Measurements from ENCODE around the gene CTNS.

Gene CTNS

DNA sequence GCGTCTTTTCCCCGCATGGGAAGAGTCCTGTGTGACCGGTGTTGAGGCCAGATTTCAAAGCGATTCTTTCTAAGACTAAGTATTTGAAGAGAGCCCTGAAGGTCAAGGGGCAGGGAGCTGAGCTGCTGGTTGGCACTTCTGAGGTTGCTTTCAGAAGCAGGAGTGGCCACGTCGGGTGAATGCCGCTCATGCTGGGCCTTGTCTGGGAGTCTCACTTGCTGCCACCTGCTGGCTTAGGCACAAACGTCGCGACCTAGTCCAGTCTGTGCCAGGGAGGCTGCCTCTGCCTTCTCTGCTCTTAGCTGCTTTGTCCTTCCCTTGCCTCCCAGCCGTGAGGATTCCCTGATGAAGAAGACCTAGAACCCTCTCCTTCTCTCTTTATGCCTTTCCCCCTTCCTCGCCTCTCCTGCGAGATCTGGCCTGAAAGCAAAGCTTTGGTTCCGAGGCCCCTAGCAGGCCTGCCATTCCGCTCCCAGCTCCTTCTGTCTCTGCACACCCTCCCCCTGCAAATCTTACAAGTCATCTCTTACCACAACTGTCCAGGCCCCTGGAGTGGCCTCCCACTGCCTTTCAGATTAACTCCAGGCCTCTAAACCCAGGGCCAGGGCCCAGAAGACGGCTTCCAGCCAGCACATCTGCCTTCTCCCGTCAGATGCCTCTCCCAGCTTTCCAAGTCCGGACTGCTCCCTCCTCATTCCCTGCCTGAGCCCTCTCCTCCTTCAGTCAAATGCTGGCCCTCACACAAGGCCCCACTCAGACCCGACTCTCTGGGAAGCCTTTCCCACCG lies 11.4 kb downstream of the CTNS start:
- Histone ChIP-seq H3K23ac (ENCODE audit: low read length in 2 of 2) (no peak overlapping the region), H3K36me3 (ENCODE audit: control insufficient read depth in 1 of 2, insufficient read depth in 2 of 2, low read depth in 1 of 2, low read length in 2 of 2) (peaks cover 35 to 62% of the 10 kb centered on the region in 2 experiments), H3K9me3 (ENCODE audit: control insufficient read depth, low read length) (no peaks in the 10 kb centered on the region), H2BK120ac (ENCODE audit: low read depth, low read length) (no peak overlapping the region), H3K4me1 (ENCODE audit: control insufficient read depth, insufficient read depth, low read depth, low read length) (peaks cover 7% of the 10 kb centered on the region), H3K4ac (ENCODE audit: low read depth in 1 of 2, low read length in 2 of 2) (no peak overlapping the region), H3K27me3 (ENCODE audit: control insufficient read depth in 1 of 2, insufficient read depth in 1 of 2, low read length in 2 of 2) (no peaks in the 10 kb centered on the region), H3K14ac (ENCODE audit: low read length in 2 of 2) (no peak overlapping the region), H3K4me2 (ENCODE audit: low read length, poor library complexity, severe bottlenecking) (no peak overlapping the region), H2BK15ac (ENCODE audit: low read depth, poor library complexity, severe bottlenecking) (no peak overlapping the region), H3K18ac (ENCODE audit: low read depth in 1 of 2, low read length in 2 of 2) (no peak overlapping the region), H3K27ac (ENCODE audit: low read length, poor library complexity, severe bottlenecking) (no peak overlapping the region), H3K79me1 (replicated peaks; ENCODE audit: low read length, poor library complexity, severe bottlenecking) (peaks cover 3% of the 10 kb centered on the region), H2AFZ (ENCODE audit: low read depth, low read length) (no peak overlapping the region), H3K9ac (ENCODE audit: low read length) (peak overlapping the region; percentile 70), H4K8ac (ENCODE audit: low read length) (no peak overlapping the region), H2AK5ac (ENCODE audit: low read length, severe bottlenecking) (no peak overlapping the region), H2BK5ac (ENCODE audit: low read depth, low read length, poor library complexity, severe bottlenecking) (no peak overlapping the region), H3K4me3 (ENCODE audit: insufficient read depth in 1 of 2, low read depth in 1 of 2, low read length in 2 of 2) (no peak overlapping the region), H2BK12ac (ENCODE audit: low read length in 2 of 2) (no peak overlapping the region), H4K91ac (ENCODE audit: low read length) (no peak overlapping the region)
- DNase-seq: peak; percentile 60
- 75% methylated on average over 20 of the region's 20 CpGs for WGBS

DNA sequence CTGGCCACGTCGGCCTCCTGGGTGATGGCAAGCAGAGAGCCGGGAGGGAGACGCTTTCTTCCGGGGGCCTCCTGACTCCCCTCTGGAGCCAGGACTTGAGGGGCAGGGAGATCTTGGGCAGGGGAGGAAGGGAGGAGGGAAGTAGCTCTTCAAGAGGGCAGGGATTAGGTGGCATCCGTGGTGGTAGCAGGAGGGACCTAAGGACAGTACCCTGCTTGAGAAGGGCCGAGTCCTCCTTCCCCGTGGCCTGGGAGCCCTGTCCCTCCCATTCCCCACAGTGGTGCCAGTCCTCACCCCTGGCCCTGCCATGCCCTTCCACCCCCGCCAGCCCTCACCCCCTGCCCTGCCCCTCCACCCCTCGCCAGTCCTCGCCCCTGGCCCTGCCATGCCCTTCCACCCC lies 19.2 kb downstream of the CTNS start:
- Histone ChIP-seq H2BK5ac (ENCODE audit: low read depth, low read length, poor library complexity, severe bottlenecking) (no peak overlapping the region), H3K4ac (ENCODE audit: low read depth in 1 of 2, low read length in 2 of 2) (no peak overlapping the region), H3K27me3 (ENCODE audit: control insufficient read depth in 1 of 2, insufficient read depth in 1 of 2, low read length in 2 of 2) (no peaks in the 10 kb centered on the region), H2AFZ (ENCODE audit: low read depth, low read length) (no peak overlapping the region), H3K36me3 (ENCODE audit: control insufficient read depth in 1 of 2, insufficient read depth in 2 of 2, low read depth in 1 of 2, low read length in 2 of 2) (peaks cover 22 to 44% of the 10 kb centered on the region in 2 experiments), H2BK12ac (ENCODE audit: low read length in 2 of 2) (no peak overlapping the region), H3K18ac (ENCODE audit: low read depth in 1 of 2, low read length in 2 of 2) (no peak overlapping the region), H4K8ac (ENCODE audit: low read length) (no peak overlapping the region), H3K14ac (ENCODE audit: low read length in 2 of 2) (no peak overlapping the region), H3K27ac (ENCODE audit: low read length, poor library complexity, severe bottlenecking) (no peak overlapping the region), H3K23ac (ENCODE audit: low read length in 2 of 2) (no peak overlapping the region), H3K4me1 (ENCODE audit: control insufficient read depth, insufficient read depth, low read depth, low read length) (peaks cover 34% of the 10 kb centered on the region), H3K79me1 (replicated peaks; ENCODE audit: low read length, poor library complexity, severe bottlenecking) (no peaks in the 10 kb centered on the region), H3K4me3 (ENCODE audit: insufficient read depth in 1 of 2, low read depth in 1 of 2, low read length in 2 of 2) (no peak overlapping the region), H2AK5ac (ENCODE audit: low read length, severe bottlenecking) (no peak overlapping the region), H4K91ac (ENCODE audit: low read length) (no peak overlapping the region), H3K9ac (ENCODE audit: low read length) (no peak overlapping the region), H2BK15ac (ENCODE audit: low read depth, poor library complexity, severe bottlenecking) (no peak overlapping the region), H3K4me2 (ENCODE audit: low read length, poor library complexity, severe bottlenecking) (no peak overlapping the region), H3K9me3 (ENCODE audit: control insufficient read depth, low read length) (no peaks in the 10 kb centered on the region), H2BK120ac (ENCODE audit: low read depth, low read length) (no peak overlapping the region)
- no peak for DNase-seq
- WGBS: 91% methylated on average over 8 of the region's 11 CpGs

DNA sequence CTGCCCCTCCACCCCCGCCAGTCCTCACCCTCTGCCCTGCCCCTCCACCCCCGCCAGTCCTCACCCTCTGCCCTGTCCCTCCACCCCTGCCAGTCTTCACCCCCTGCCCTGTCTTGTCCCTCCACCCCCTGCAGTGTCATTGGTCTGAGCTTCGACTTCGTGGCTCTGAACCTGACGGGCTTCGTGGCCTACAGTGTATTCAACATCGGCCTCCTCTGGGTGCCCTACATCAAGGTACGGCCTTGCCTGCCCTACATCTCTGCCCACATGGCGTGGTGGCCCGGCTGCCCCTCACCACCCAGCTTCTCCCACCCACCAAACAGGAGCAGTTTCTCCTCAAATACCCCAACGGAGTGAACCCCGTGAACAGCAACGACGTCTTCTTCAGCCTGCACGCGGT lies 19.8 kb downstream of the CTNS start:
- Histone ChIP-seq H3K14ac (ENCODE audit: low read length in 2 of 2) (no peak overlapping the region), H2BK120ac (ENCODE audit: low read depth, low read length) (no peak overlapping the region), H3K27ac (ENCODE audit: low read length, poor library complexity, severe bottlenecking) (no peak overlapping the region), H3K4me2 (ENCODE audit: low read length, poor library complexity, severe bottlenecking) (no peak overlapping the region), H3K79me1 (replicated peaks; ENCODE audit: low read length, poor library complexity, severe bottlenecking) (peaks cover 1% of the 10 kb centered on the region), H4K91ac (ENCODE audit: low read length) (peak overlapping the region; percentile 15), H2BK15ac (ENCODE audit: low read depth, poor library complexity, severe bottlenecking) (no peak overlapping the region), H3K4me3 (ENCODE audit: insufficient read depth in 1 of 2, low read depth in 1 of 2, low read length in 2 of 2) (no peak overlapping the region), H3K9ac (ENCODE audit: low read length) (no peak overlapping the region), H3K27me3 (ENCODE audit: control insufficient read depth in 1 of 2, insufficient read depth in 1 of 2, low read length in 2 of 2) (no peaks in the 10 kb centered on the region), H3K4me1 (ENCODE audit: control insufficient read depth, insufficient read depth, low read depth, low read length) (peaks cover 35% of the 10 kb centered on the region), H3K18ac (ENCODE audit: low read depth in 1 of 2, low read length in 2 of 2) (no peak overlapping the region), H3K9me3 (ENCODE audit: control insufficient read depth, low read length) (no peaks in the 10 kb centered on the region), H2BK12ac (ENCODE audit: low read length in 2 of 2) (no peak overlapping the region), H3K23ac (ENCODE audit: low read length in 2 of 2) (no peak overlapping the region), H3K36me3 (ENCODE audit: control insufficient read depth in 1 of 2, insufficient read depth in 2 of 2, low read depth in 1 of 2, low read length in 2 of 2) (peaks cover 26 to 47% of the 10 kb centered on the region in 2 experiments), H2BK5ac (ENCODE audit: low read depth, low read length, poor library complexity, severe bottlenecking) (no peak overlapping the region), H4K8ac (ENCODE audit: low read length) (no peak overlapping the region), H2AK5ac (ENCODE audit: low read length, severe bottlenecking) (no peak overlapping the region), H2AFZ (ENCODE audit: low read depth, low read length) (no peak overlapping the region), H3K4ac (ENCODE audit: low read depth in 1 of 2, low read length in 2 of 2) (no peak overlapping the region)
- WGBS: 98% methylated on average over 15 of the region's 16 CpGs
- no peak for DNase-seq

DNA sequence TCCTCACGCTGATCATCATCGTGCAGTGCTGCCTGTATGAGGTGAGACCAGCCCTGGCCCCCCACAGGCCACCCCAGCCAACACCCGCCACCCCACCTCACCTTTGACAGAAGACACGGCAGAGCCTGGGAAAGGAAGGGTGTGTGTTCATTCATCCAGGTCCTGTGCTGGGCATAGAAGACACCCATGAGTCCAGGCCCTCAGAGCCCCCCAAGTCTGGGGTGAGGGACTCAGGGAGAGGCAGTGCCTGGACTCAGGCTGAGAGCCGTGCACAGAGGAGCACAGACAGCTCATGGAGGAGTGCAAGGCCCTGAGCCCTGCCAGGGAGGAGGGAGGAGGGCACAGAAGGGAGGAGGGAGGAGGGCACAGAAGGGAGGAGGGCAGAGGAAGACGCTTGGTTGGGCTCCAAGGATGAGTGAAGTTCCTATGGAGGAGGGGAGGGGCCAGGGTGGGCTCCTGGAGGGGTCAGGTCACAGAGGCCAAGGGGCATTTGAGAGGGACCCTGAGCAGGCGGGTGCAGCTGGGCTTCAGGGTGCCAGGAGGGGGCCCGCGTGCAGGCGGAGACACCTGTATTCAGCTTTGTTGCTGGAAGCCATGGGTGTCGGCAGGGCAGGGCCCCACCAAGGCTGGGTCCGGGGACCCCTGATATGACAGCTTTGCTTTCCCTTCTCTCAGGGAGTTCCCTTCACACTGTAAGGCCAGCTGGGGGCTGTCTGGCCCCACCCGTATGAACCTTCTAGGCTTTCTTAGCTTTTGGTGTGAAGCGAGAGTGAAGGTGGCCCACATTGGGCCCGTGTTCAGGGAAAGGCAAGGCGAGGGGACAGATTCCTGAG lies 20.4 kb downstream of the CTNS start:
- Histone ChIP-seq H2AK5ac (ENCODE audit: low read length, severe bottlenecking) (no peak overlapping the region), H3K4ac (ENCODE audit: low read depth in 1 of 2, low read length in 2 of 2) (no peak overlapping the region)

More for the DNA sequence above, 20.4 kb downstream of the CTNS start:
- Histone ChIP-seq H3K27me3 (ENCODE audit: control insufficient read depth in 1 of 2, insufficient read depth in 1 of 2, low read length in 2 of 2) (no peaks in the 10 kb centered on the region), H2AFZ (ENCODE audit: low read depth, low read length) (no peak overlapping the region), H3K4me1 (ENCODE audit: control insufficient read depth, insufficient read depth, low read depth, low read length) (peaks cover 38% of the 10 kb centered on the region), H3K9me3 (ENCODE audit: control insufficient read depth, low read length) (no peaks in the 10 kb centered on the region), H3K36me3 (ENCODE audit: control insufficient read depth in 1 of 2, insufficient read depth in 2 of 2, low read depth in 1 of 2, low read length in 2 of 2) (peaks cover 31 to 49% of the 10 kb centered on the region in 2 experiments), H3K9ac (ENCODE audit: low read length) (no peak overlapping the region), H2BK5ac (ENCODE audit: low read depth, low read length, poor library complexity, severe bottlenecking) (no peak overlapping the region), H2BK12ac (ENCODE audit: low read length in 2 of 2) (no peak overlapping the region), H3K27ac (ENCODE audit: low read length, poor library complexity, severe bottlenecking) (no peak overlapping the region), H3K18ac (ENCODE audit: low read depth in 1 of 2, low read length in 2 of 2) (no peak overlapping the region), H3K4me2 (ENCODE audit: low read length, poor library complexity, severe bottlenecking) (no peak overlapping the region), H4K91ac (ENCODE audit: low read length) (peak overlapping the region; percentile 15), H2BK120ac (ENCODE audit: low read depth, low read length) (no peak overlapping the region), H3K14ac (ENCODE audit: low read length in 2 of 2) (no peak overlapping the region), H3K4me3 (ENCODE audit: insufficient read depth in 1 of 2, low read depth in 1 of 2, low read length in 2 of 2) (no peak overlapping the region), H3K79me1 (replicated peaks; ENCODE audit: low read length, poor library complexity, severe bottlenecking) (peaks cover 2% of the 10 kb centered on the region), H4K8ac (ENCODE audit: low read length) (no peak overlapping the region), H2BK15ac (ENCODE audit: low read depth, poor library complexity, severe bottlenecking) (no peak overlapping the region), H3K23ac (ENCODE audit: low read length in 2 of 2) (no peak overlapping the region)
- 95% methylated on average over 16 of the region's 16 CpGs for WGBS
- no peak for DNase-seq

Data from mesenchymal stem cell (in vitro differentiated cells and primary cell).